Measurements from ENCODE around the gene CHMP2A. TPM values are rescaled to one million over a fixed set of nuclear protein-coding genes. Genes with fewer than 3 reads are reported as not detected.

The CHMP2A gene
- total and polyA plus RNA-seq, 7 donors, result 96.5 to 184 (median 126) TPM

- no peak for ATAC-seq
- Histone ChIP-seq H3K27me3 (ENCODE audit: insufficient read depth in 3 of 3, low read length in 2 of 3) (no peaks in the 10 kb centered on the region), H3K4me3 (no peak overlapping the region), H3K4me1 (peaks cover 49% of the 10 kb centered on the region), H3K27ac (no peak overlapping the region), H3K9me3 (no peaks in the 10 kb centered on the region), H3K36me3 (ENCODE audit: insufficient read depth in 1 of 2, low read depth in 1 of 2) (peaks cover 0 to 12% of the 10 kb centered on the region in 2 donors)
- TF ChIP-seq CTCF (IDR thresholded peaks at IDR 0.05), result no peak
- intact Hi-C loops (cut with DNase I), result no loop called here
- DNase-seq, result peak in 1 of 2 donors; percentile 32
Measured at GRCh38 chr19:58560921-58561320, 6.0 kb upstream of the CHMP2A start.

- 76 to 83% (median 79%) methylated on average over 8 of the region's 8 CpGs for WGBS, 3 donors
- intact Hi-C loops (cut with DNase I), result no loop called here
- Histone ChIP-seq H3K27me3 (ENCODE audit: insufficient read depth in 3 of 3, low read length in 2 of 3) (no peaks in the 10 kb centered on the region), H3K4me1 (peaks cover 55% of the 10 kb centered on the region), H3K9me3 (no peaks in the 10 kb centered on the region), H3K36me3 (ENCODE audit: insufficient read depth in 1 of 2, low read depth in 1 of 2) (peaks cover 0 to 16% of the 10 kb centered on the region in 2 donors), H3K4me3 (peak overlapping the region; percentile 84), H3K27ac (peak overlapping the region; percentile 96)
- ATAC-seq, result no peak
- TF ChIP-seq CTCF (IDR thresholded peaks at IDR 0.05), result no peak
- DNase-seq, result peak in 1 of 2 donors; percentile 51
Measured at GRCh38 chr19:58560007-58560887, 5.3 kb upstream of the CHMP2A start.

GRCh38 chr19:58559275-58560006 is 4.5 kb upstream of the CHMP2A start:
- Histone ChIP-seq H3K4me3 (peak overlapping the region; percentile 84), H3K27ac (peak overlapping the region; percentile 96), H3K9me3 (no peaks in the 10 kb centered on the region), H3K4me1 (peaks cover 56% of the 10 kb centered on the region), H3K27me3 (ENCODE audit: insufficient read depth in 3 of 3, low read length in 2 of 3) (no peaks in the 10 kb centered on the region), H3K36me3 (ENCODE audit: insufficient read depth in 1 of 2, low read depth in 1 of 2) (peaks cover 0 to 16% of the 10 kb centered on the region in 2 donors)
- ATAC-seq, result peak; percentile 70 to 74 (median 70)
- WGBS, 3 donors, result 0 to 2% (median 1%) methylated on average over 32 to 33 of the region's 33 CpGs
- intact Hi-C loops (cut with DNase I), result loop anchor here (1.0 kb wide), 2 partner anchors 11 to 14 kb away; partner anchors contain the start of gene MZF1 (in 1 of the 2)
- peak; percentile 94 to 96 for DNase-seq
- no peak for TF ChIP-seq CTCF (IDR thresholded peaks at IDR 0.05)

GRCh38 chr19:58558623-58559274 is 3.8 kb upstream of the CHMP2A start:
- Histone ChIP-seq H3K27me3 (ENCODE audit: insufficient read depth in 3 of 3, low read length in 2 of 3) (no peaks in the 10 kb centered on the region), H3K4me3 (peak overlapping the region; percentile 84), H3K27ac (peak overlapping the region; percentile 96), H3K4me1 (peaks cover 63% of the 10 kb centered on the region), H3K36me3 (ENCODE audit: insufficient read depth in 1 of 2, low read depth in 1 of 2) (peaks cover 0 to 17% of the 10 kb centered on the region in 2 donors), H3K9me3 (no peaks in the 10 kb centered on the region)
- WGBS, 3 donors, result 1% methylated on average over 54 to 76 of the region's 76 CpGs
- TF ChIP-seq CTCF (IDR thresholded peaks at IDR 0.05), result no peak
- intact Hi-C loops (cut with DNase I), result loop anchor here (1.0 kb wide), 2 partner anchors 12 to 15 kb away; partner anchors contain the start of gene MZF1 (in 1 of the 2)
- ATAC-seq, result peak; percentile 79 to 83 (median 82)
- DNase-seq, result peak; percentile 99 to 100
